ENCODE results near the gene DISP2. TPM values are rescaled to one million over a fixed set of nuclear protein-coding genes. Genes with fewer than 3 reads are reported as not detected.

The DISP2 gene
- polyA plus RNA-seq, 4 donors, result 0.35 to 1.1 (median 0.64) TPM

DNA sequence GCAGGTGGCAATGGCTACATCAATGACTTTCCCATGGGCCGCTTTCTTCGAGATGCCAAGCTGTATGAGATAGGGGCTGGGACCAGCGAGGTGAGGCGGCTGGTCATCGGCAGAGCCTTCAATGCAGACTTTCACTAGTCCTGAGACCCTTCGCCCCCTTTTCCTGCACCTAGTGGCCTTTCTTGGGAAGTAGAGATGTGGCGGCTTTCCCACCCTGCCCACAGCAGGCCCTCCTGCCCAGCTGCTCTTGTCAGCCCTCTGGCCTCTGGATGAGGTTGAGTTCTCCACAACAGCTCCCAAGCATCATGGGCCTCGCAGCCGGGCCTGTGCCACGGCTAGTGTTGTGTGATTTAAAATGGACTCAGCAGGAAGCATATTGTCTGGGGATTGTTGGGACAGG lies 60.1 kb downstream of the DISP2 start:
- no peak for DNase-seq (ENCODE audit: low read depth in 4 of 4, low spot score in 2 of 4)

DNA sequence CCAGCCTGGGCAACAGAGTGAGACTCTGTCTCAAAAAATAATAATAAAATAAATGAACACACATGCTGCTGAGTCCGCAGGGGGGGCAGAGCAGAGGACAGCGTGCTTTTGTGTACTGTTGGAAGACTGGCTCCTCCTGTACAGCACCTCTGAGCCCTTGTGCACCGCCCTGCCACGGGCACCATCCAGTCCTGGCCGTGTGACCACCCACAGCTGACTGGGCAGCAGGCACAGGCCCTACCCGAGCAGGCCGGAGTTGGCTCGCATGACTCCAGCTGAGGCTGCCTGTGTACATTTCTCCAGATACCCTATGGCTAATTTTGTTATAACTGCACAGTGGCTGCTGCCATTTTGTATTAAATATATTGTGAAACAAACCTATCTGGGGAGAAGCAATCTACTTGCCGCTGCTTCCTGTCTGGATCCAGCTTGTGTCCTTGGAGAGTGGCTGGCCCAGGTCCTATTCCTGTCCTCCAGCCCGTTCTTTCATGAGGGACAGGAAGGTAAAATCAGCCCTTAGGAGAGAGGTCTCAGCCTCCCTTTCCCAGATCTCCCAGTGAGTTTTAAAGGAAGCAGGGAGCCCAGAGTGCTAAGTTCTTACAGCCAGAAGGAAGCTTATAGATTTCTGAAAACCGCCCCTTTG lies 62.2 kb downstream of the DISP2 start:
- DNase-seq (ENCODE audit: low read depth in 4 of 4, low spot score in 2 of 4), result no peak

DNA sequence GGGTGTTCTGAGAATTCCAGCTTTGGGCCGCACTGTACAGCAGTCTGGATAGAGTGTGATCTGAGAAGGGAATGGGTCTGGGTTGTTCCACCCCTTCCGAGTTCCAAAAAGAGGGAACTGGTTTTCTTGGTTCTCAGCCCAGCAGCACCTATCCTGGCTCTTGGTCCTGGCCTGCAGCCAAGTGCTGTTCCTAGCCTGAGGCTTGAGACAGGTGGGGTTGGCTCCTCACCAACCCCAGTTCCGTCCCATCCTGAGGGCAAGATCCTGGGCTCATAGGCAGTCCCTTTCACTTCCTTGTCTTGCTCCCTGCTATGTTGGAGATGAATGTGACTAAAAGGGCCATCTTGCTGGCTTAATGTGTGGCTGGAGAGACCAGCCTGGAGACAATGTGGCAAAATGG lies 62.8 kb downstream of the DISP2 start:
- DNase-seq (ENCODE audit: low read depth in 4 of 4, low spot score in 2 of 4), result no peak

DNA sequence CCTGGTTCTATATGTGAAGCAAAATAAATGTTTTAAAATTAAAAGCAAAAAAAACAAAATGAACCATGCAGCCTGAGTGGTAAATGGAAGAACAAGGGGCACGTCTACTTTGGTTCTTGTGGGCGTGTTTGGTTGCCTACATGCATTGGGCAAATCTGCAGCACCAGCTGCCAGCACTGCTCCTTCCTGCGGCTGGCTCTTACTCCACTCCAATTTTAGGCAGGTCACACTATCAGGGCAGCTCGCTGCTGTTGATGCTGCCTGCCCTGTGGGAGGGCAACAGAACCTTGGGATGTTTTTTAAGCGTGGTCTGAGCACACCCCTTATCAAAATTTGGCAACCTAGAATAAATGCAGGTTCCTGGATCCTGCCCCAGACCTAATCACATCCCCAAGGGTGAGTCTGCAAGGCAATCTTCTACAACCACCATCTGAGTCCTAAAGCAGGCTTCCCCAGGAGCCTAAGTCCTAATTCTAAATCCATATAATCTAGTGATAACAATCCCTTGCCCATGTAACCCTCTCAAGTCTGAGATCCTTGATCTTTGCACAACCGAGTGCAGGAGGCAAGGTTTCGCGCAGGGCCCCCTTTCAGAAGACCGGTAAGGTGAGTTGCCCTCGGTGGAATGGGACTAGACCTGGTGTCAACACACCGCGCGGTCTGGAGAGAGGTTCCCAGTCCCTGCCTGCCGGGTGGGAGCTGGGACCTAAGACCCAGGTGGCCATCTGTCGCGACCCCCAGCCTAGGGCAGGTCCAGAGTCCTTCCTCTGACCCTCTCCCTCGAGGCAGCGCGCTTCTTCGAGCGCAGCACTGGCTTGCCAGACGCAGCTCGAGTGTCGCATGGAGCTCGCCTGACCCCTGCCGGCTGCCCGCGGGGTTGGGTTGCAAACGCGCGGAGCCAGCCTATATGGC lies 63.5 kb downstream of the DISP2 start:
- DNase-seq (ENCODE audit: low read depth in 4 of 4, low spot score in 2 of 4), result no peak

DNA sequence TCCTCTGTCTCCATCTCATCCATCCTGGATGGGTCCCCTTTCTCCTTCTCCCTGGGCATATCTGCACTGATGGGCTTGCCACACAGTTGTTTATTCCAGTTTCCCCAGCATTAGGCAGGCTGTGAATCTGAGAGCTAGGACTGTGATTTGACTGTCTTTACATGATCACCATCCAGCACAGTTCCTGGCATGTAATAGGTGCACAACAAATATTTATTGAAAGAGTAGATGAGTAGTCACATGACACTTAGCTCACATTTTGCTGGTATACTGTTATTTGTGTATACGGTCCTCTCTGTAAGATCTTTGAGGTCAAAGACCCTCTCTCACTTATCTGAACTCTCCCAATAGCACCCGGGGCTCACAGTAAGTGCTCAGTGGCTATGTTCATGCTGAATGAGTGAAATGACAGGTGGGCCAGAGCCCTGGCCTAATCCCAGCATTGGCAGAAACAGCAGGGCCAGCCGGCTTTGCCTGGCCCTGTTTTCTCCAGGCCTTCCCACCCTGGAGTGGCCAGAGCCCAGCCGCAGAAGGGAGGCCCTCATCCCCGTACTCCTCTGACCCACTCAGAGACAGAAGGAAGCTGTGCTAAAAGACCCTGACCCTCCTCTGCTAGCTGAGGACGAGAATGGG lies 66.6 kb downstream of the DISP2 start:
- DNase-seq (ENCODE audit: low read depth in 4 of 4, low spot score in 2 of 4), result no peak

DNA sequence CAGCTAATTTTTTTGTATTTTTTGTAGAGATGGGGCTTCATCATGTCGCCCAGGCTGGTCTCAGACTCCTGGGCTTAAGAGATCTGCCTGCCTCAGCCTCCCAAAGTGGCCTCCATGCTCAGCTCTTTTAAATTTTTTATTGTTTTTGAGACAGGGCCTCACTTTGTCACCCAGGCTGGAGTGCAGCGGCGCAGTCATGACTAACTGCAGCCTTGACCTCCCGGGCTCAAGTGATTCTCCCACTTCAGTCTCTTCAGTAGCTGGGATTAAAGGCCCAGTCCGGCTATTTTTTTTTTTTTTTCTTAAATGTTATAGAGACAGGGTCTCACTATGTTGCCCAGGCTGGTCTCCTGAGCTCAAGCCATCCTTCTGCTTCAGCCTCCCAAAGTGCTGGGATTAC lies 67.7 kb downstream of the DISP2 start:
- no peak for DNase-seq (ENCODE audit: low read depth in 4 of 4, low spot score in 2 of 4)

DNA sequence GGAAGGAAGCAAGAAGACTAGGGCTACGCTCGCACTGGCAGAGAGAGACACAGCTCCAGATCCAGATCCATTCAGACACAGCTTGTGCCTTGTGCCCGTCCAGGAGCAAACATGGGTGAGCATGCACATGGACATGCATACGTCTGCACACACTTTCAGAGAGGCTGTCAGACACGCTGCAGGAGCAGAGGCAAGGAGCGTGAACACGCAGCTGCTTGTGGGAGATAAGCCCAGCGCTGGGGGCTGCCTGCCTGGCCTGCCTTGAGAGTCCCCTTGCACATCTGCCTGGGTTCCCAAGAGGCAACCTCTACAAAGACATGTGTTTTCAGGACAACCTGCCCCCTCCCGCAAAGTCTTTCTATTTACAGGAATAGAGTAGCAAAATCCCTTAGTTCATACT lies 69.2 kb downstream of the DISP2 start:
- no peak for DNase-seq (ENCODE audit: low read depth in 4 of 4, low spot score in 2 of 4)

DNA sequence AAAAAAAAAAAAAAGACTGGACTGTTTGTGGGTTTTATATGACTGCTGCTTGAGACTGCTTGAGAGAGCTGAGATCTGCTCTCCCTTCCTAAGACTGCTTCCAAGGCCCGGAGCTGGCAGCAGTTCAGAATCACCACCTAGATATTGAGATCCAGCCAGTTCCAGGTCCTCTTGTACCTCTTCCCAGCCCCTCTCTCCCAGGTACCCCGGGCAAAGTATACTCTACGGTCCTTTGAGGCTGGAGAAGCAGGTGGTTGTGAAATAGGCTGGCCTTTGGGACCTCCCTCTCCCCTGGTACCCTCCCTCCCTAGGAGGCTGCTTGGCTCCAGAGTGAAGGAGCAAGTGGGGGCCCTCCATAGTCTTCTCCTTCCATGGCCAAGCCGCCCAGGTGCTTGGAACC lies 70.2 kb downstream of the DISP2 start:
- no peak for DNase-seq (ENCODE audit: low read depth in 4 of 4, low spot score in 2 of 4)

Other genes with a start within 250 kb of the DISP2 start
- 10 to 100 TPM; 36.5 to 49.0 (median 43.1) TPM for gene BMF, start 249.3 kb upstream of the DISP2 start, polyA plus RNA-seq (ENCODE audit: insufficient read length in 4 of 4)
- 10 to 100 TPM; 23.1 to 35.9 (median 31.7) TPM for gene BUB1B, start 197.2 kb upstream of the DISP2 start, polyA plus RNA-seq (ENCODE audit: insufficient read length in 4 of 4)
- 1 to 10 TPM; 5.6 to 8.7 (median 6.9) TPM for gene PAK6, start 119.2 kb upstream of the DISP2 start, polyA plus RNA-seq (ENCODE audit: insufficient read length in 4 of 4)
- gene ANKRD63, start 75.2 kb upstream of the DISP2 start, polyA plus RNA-seq (ENCODE audit: insufficient read length in 4 of 4), result under 1 TPM in 3 of 4 donors, not detected in 1; 0.11 to 0.56 (median 0.48) TPM
- gene PLCB2, start 50.3 kb upstream of the DISP2 start, polyA plus RNA-seq (ENCODE audit: insufficient read length in 4 of 4), result 10 to 100 TPM in 3 of 4 donors, 1 to 10 TPM in 1; 6.3 to 13.2 (median 11.7) TPM
- 10 to 100 TPM; 14.7 to 20.0 (median 17.9) TPM for gene INAFM2, start 34.5 kb upstream of the DISP2 start, polyA plus RNA-seq (ENCODE audit: insufficient read length in 4 of 4)
- 10 to 100 TPM in 1 of 4 donors, 1 to 10 TPM in 3; 4.0 to 14.7 (median 8.0) TPM for gene CCDC9B, start 17.3 kb upstream of the DISP2 start, polyA plus RNA-seq (ENCODE audit: insufficient read length in 4 of 4)
- gene PHGR1, start 7.2 kb upstream of the DISP2 start, polyA plus RNA-seq (ENCODE audit: insufficient read length in 4 of 4), result not detected
- 10 to 100 TPM; 28.8 to 38.4 (median 34.7) TPM for gene KNSTRN, start 24.5 kb downstream of the DISP2 start, polyA plus RNA-seq (ENCODE audit: insufficient read length in 4 of 4)
- 100 to 1,000 TPM in 1 of 4 donors, 10 to 100 TPM in 3; 57.7 to 102 (median 83.1) TPM for gene IVD, start 47.6 kb downstream of the DISP2 start, polyA plus RNA-seq (ENCODE audit: insufficient read length in 4 of 4)
- gene BAHD1, start 82.7 kb downstream of the DISP2 start, polyA plus RNA-seq (ENCODE audit: insufficient read length in 4 of 4), result 10 to 100 TPM; 18.7 to 27.8 (median 26.1) TPM
- gene CHST14, start 112.8 kb downstream of the DISP2 start, polyA plus RNA-seq (ENCODE audit: insufficient read length in 4 of 4), result 10 to 100 TPM; 31.5 to 48.4 (median 35.0) TPM
- gene CCDC32, start 206.8 kb downstream of the DISP2 start, polyA plus RNA-seq (ENCODE audit: insufficient read length in 4 of 4), result 10 to 100 TPM; 22.4 to 28.8 (median 25.7) TPM
- 10 to 100 TPM in 3 of 4 donors, 1 to 10 TPM in 1; 9.8 to 14.3 (median 11.8) TPM for gene RPUSD2, start 211.1 kb downstream of the DISP2 start, polyA plus RNA-seq (ENCODE audit: insufficient read length in 4 of 4)
- gene KNL1, start 236.0 kb downstream of the DISP2 start, polyA plus RNA-seq (ENCODE audit: insufficient read length in 4 of 4), result 10 to 100 TPM; 14.6 to 28.5 (median 20.8) TPM

All from left renal cortex interstitium (tissue), 4 donors.